ENCODE results near the gene MAP7.

MAP7 gene

DNA sequence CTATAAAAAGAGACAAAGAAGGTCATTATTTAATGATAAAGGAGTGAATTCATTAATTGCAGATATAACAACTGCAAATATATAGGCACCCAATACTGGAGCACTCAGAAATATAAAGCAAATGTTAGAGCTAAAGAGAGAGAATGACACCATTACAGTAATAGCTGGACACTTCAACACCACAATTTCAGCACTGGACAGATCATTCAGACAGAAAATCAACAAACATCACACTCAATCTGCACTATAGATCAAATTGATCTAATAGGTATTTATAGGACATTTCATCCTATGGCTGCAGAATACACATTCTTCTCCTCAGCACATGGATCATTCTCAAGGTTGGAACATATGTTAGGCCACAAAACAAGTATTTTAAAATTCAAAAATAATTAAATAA, 72.7 kb downstream of the MAP7 start:
- no peaks in the 10 kb centered on the region for H3K79me2 ChIP-seq (ENCODE audit: low read length)
- H4K20me1 ChIP-seq (ENCODE audit: insufficient read depth, low read length), result no peaks in the 10 kb centered on the region
- no peaks in the 10 kb centered on the region for H3K9me3 ChIP-seq (ENCODE audit: insufficient read depth, low read length)
- no peaks in the 10 kb centered on the region for H3K4me1 ChIP-seq (ENCODE audit: low read length)
- H2AFZ ChIP-seq (ENCODE audit: low read depth, low read length), result no peak overlapping the region
- no peak overlapping the region for H3K9ac ChIP-seq (ENCODE audit: low read length)
- TF ChIP-seq, protein P1, sequence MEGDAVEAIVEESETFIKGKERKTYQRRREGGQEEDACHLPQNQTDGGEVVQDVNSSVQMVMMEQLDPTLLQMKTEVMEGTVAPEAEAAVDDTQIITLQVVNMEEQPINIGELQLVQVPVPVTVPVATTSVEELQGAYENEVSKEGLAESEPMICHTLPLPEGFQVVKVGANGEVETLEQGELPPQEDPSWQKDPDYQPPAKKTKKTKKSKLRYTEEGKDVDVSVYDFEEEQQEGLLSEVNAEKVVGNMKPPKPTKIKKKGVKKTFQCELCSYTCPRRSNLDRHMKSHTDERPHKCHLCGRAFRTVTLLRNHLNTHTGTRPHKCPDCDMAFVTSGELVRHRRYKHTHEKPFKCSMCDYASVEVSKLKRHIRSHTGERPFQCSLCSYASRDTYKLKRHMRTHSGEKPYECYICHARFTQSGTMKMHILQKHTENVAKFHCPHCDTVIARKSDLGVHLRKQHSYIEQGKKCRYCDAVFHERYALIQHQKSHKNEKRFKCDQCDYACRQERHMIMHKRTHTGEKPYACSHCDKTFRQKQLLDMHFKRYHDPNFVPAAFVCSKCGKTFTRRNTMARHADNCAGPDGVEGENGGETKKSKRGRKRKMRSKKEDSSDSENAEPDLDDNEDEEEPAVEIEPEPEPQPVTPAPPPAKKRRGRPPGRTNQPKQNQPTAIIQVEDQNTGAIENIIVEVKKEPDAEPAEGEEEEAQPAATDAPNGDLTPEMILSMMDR (IDR thresholded peaks at IDR 0.05; ENCODE audit: low read depth, low read length), result no peak
- TF ChIP-seq EZH2phosphoT487 (IDR thresholded peaks at IDR 0.05; ENCODE audit: low read depth), result no peak
- H3K27me3 ChIP-seq (ENCODE audit: low read depth, low read length), result no peaks in the 10 kb centered on the region
- H3K36me3 ChIP-seq (replicated peaks; ENCODE audit: low read depth, low read length), result no peaks in the 10 kb centered on the region
- H3K4me2 ChIP-seq (ENCODE audit: low read length), result no peak overlapping the region
- no peak overlapping the region for H3K4me3 ChIP-seq (ENCODE audit: low read length)
- no peak overlapping the region for H3K27ac ChIP-seq (ENCODE audit: low read length)

DNA sequence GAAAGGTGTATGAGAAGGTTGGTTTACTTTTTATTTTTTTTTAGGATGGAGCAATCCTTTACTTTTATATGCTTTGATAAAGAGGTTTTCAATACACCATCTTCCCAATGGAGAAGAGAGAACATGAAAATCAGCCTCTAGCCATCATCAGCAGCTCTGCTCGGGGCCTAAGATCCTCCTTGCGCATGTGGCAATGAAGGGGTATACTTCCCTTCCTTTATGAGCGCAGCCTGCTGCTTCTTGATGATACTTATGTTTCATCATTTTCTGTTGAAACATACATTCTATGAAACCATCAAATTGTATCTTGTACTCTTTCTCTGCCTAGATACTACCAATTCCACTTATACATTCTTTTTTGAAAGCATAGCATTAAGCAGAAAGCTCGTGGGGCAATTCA, 74.5 kb downstream of the MAP7 start:
- H3K36me3 ChIP-seq (replicated peaks; ENCODE audit: low read depth, low read length), result no peaks in the 10 kb centered on the region
- H3K9ac ChIP-seq (ENCODE audit: low read length), result no peak overlapping the region
- H3K27ac ChIP-seq (ENCODE audit: low read length), result no peak overlapping the region
- no peaks in the 10 kb centered on the region for H3K79me2 ChIP-seq (ENCODE audit: low read length)
- H3K9me3 ChIP-seq (ENCODE audit: insufficient read depth, low read length), result no peaks in the 10 kb centered on the region
- H4K20me1 ChIP-seq (ENCODE audit: insufficient read depth, low read length), result no peaks in the 10 kb centered on the region
- H3K4me3 ChIP-seq (ENCODE audit: low read length), result no peak overlapping the region
- H3K4me2 ChIP-seq (ENCODE audit: low read length), result no peak overlapping the region
- H2AFZ ChIP-seq (ENCODE audit: low read depth, low read length), result no peak overlapping the region
- no peaks in the 10 kb centered on the region for H3K27me3 ChIP-seq (ENCODE audit: low read depth, low read length)
- no peak for TF ChIP-seq EZH2phosphoT487 (IDR thresholded peaks at IDR 0.05; ENCODE audit: low read depth)
- TF ChIP-seq, protein P1 (IDR thresholded peaks at IDR 0.05; ENCODE audit: low read depth, low read length), result no peak
- H3K4me1 ChIP-seq (ENCODE audit: low read length), result no peaks in the 10 kb centered on the region

DNA sequence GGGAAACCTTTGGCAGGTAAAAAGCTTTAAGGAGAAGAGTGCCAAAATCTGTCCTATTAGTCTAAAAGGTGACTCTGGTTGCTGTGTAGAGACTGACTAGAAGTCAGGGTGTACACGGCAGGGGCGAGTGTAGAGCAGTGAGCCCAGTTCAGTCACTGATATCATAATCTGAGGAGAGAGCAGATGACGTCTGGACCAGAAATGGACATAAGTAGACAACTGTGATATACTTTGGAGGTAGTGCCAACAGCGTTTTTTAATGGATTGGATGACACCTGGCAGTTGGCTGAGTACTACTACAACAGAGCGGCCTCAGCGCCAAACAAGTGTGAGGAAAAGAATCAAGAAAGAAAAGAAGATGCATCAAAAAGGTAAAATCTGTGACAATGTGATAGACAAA, 76.0 kb downstream of the MAP7 start:
- H3K4me1 ChIP-seq (ENCODE audit: low read length), result no peaks in the 10 kb centered on the region
- no peak overlapping the region for H2AFZ ChIP-seq (ENCODE audit: low read depth, low read length)
- no peak overlapping the region for H3K4me2 ChIP-seq (ENCODE audit: low read length)
- no peak overlapping the region for H3K4me3 ChIP-seq (ENCODE audit: low read length)
- H3K27me3 ChIP-seq (ENCODE audit: low read depth, low read length), result no peaks in the 10 kb centered on the region
- TF ChIP-seq EZH2phosphoT487 (IDR thresholded peaks at IDR 0.05; ENCODE audit: low read depth), result no peak
- TF ChIP-seq, protein P1 (IDR thresholded peaks at IDR 0.05; ENCODE audit: low read depth, low read length), result no peak
- no peak overlapping the region for H3K27ac ChIP-seq (ENCODE audit: low read length)
- no peak overlapping the region for H3K9ac ChIP-seq (ENCODE audit: low read length)
- H4K20me1 ChIP-seq (ENCODE audit: insufficient read depth, low read length), result no peaks in the 10 kb centered on the region
- H3K36me3 ChIP-seq (replicated peaks; ENCODE audit: low read depth, low read length), result no peaks in the 10 kb centered on the region
- H3K9me3 ChIP-seq (ENCODE audit: insufficient read depth, low read length), result no peaks in the 10 kb centered on the region
- no peaks in the 10 kb centered on the region for H3K79me2 ChIP-seq (ENCODE audit: low read length)

DNA sequence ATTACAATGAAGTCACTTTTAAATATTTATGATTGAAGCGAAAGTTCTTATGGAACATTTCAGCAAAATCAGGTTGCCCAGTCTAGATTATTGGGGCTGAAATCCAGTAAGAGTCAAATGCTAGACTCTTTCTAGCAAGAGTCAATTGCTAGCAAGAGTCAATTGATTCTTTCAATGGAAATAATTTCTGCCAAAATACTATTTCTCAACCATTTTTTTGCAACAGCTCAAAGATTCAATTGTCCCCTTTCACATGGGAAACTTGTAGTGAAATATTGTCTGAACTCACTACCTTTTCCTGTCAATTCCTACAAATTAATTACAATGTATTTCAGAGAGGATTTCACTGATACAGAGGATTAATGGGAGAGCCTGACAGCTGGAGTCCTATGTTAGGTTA, 78.3 kb downstream of the MAP7 start:
- TF ChIP-seq, protein P1 (IDR thresholded peaks at IDR 0.05; ENCODE audit: low read depth, low read length), result no peak
- no peak for TF ChIP-seq EZH2phosphoT487 (IDR thresholded peaks at IDR 0.05; ENCODE audit: low read depth)
- H3K36me3 ChIP-seq (replicated peaks; ENCODE audit: low read depth, low read length), result no peaks in the 10 kb centered on the region
- H3K27me3 ChIP-seq (ENCODE audit: low read depth, low read length), result no peaks in the 10 kb centered on the region
- no peaks in the 10 kb centered on the region for H4K20me1 ChIP-seq (ENCODE audit: insufficient read depth, low read length)
- H3K9ac ChIP-seq (ENCODE audit: low read length), result no peak overlapping the region
- H2AFZ ChIP-seq (ENCODE audit: low read depth, low read length), result no peak overlapping the region
- no peak overlapping the region for H3K4me3 ChIP-seq (ENCODE audit: low read length)
- no peak overlapping the region for H3K27ac ChIP-seq (ENCODE audit: low read length)
- H3K79me2 ChIP-seq (ENCODE audit: low read length), result no peaks in the 10 kb centered on the region
- no peak overlapping the region for H3K4me2 ChIP-seq (ENCODE audit: low read length)
- H3K4me1 ChIP-seq (ENCODE audit: low read length), result no peaks in the 10 kb centered on the region
- no peaks in the 10 kb centered on the region for H3K9me3 ChIP-seq (ENCODE audit: insufficient read depth, low read length)

Measured in OCI-LY3 (cell line).